ENCODE measurements around the gene CPM. TPM values are rescaled to one million over a fixed set of nuclear protein-coding genes. Genes with fewer than 3 reads are reported as not detected.

The CPM gene
- total RNA-seq, 6 experiments from 2014 or later = 1.4 to 3.0 (median 2.3) TPM

GRCh38 chr12:68930178-68930577 lies 2.8 kb downstream of the CPM start:
- no peak for DNase-seq
- H3K27me3 Mint-ChIP-seq (ENCODE audit: insufficient read depth) = no peaks in the 10 kb centered on the region
- H3K36me3 Mint-ChIP-seq (ENCODE audit: low read depth) = peaks cover 6% of the 10 kb centered on the region; the same call in 1 of the 2 replicates
- no peak for TF ChIP-seq CTCF (IDR thresholded peaks at IDR 0.05)
- H3K4me3 Mint-ChIP-seq = no peak overlapping the region
- peaks cover 7% of the 10 kb centered on the region; the same call in 1 of the 2 replicates for H3K4me1 Mint-ChIP-seq (ENCODE audit: low read depth)
- H3K27ac Mint-ChIP-seq = no peak overlapping the region
- H3K9me3 Mint-ChIP-seq = no peaks in the 10 kb centered on the region; the same call in 1 of the 2 replicates

GRCh38 chr12:68924546-68924945 lies 8.4 kb downstream of the CPM start:
- no peak overlapping the region for H3K27ac Mint-ChIP-seq
- peak; percentile 38 for DNase-seq
- no peak overlapping the region for H3K4me3 Mint-ChIP-seq
- H3K36me3 Mint-ChIP-seq (ENCODE audit: low read depth) = peaks cover 6% of the 10 kb centered on the region; the same call in 1 of the 2 replicates
- peaks cover 7% of the 10 kb centered on the region for H3K4me1 Mint-ChIP-seq (ENCODE audit: low read depth)
- H3K9me3 Mint-ChIP-seq = no peaks in the 10 kb centered on the region; the same call in 1 of the 2 replicates
- H3K27me3 Mint-ChIP-seq (ENCODE audit: insufficient read depth) = peaks cover 5% of the 10 kb centered on the region; the same call in 1 of the 2 replicates
- no peak for TF ChIP-seq CTCF (IDR thresholded peaks at IDR 0.05)

GRCh38 chr12:68919581-68920239 lies 13.3 kb downstream of the CPM start:
- Mint-ChIP-seq H3K4me1 (ENCODE audit: low read depth) (peaks cover 21% of the 10 kb centered on the region), H3K36me3 (ENCODE audit: low read depth) (no peaks in the 10 kb centered on the region), H3K4me3 (no peak overlapping the region), H3K9me3 (no peaks in the 10 kb centered on the region), H3K27me3 (ENCODE audit: insufficient read depth) (peaks cover 5% of the 10 kb centered on the region; the same call in 1 of the 2 replicates), H3K27ac (no peak overlapping the region)
- TF ChIP-seq CTCF (IDR thresholded peaks at IDR 0.05) = no peak
- DNase-seq = no peak

- TF ChIP-seq CTCF (IDR thresholded peaks at IDR 0.05) = no peak
- H3K4me1 Mint-ChIP-seq (ENCODE audit: low read depth) = peaks cover 24% of the 10 kb centered on the region
- H3K4me3 Mint-ChIP-seq = no peak overlapping the region
- DNase-seq = no peak
- no peak overlapping the region for H3K27ac Mint-ChIP-seq
- H3K36me3 Mint-ChIP-seq (ENCODE audit: low read depth) = no peaks in the 10 kb centered on the region
- no peaks in the 10 kb centered on the region for H3K9me3 Mint-ChIP-seq
- peaks cover 5% of the 10 kb centered on the region; the same call in 1 of the 2 replicates for H3K27me3 Mint-ChIP-seq (ENCODE audit: insufficient read depth)
These were observed 14.0 kb downstream of the CPM start for GRCh38 chr12:68918960-68919359.

GRCh38 chr12:68915055-68915454 lies 17.9 kb downstream of the CPM start:
- peak overlapping the region; percentile 42 for H3K4me3 Mint-ChIP-seq
- H3K9me3 Mint-ChIP-seq = no peaks in the 10 kb centered on the region
- TF ChIP-seq CTCF (IDR thresholded peaks at IDR 0.05) = no peak
- H3K27me3 Mint-ChIP-seq (ENCODE audit: insufficient read depth) = peaks cover 4% of the 10 kb centered on the region; the same call in 1 of the 2 replicates
- no peaks in the 10 kb centered on the region for H3K36me3 Mint-ChIP-seq (ENCODE audit: low read depth)
- DNase-seq = peak; percentile 94
- H3K27ac Mint-ChIP-seq = peak overlapping the region; percentile 88
- peaks cover 32% of the 10 kb centered on the region for H3K4me1 Mint-ChIP-seq (ENCODE audit: low read depth)
